HG03432 (cell line): ENCODE data around the gene INPP4B.

ENCODE experiments used
- ATAC-seq: cut with Tn5 transposase; IDR thresholded peaks from one replicate; pipeline ENCODE4 v1.9.1; 2021; ENCODE audit warnings: mild to moderate bottlenecking, moderate library complexity; ENCODE audit not compliant: unreplicated experiment

The INPP4B gene

GRCh38 chr4:142358656-142359055, 487.4 kb downstream of the INPP4B start:
- ATAC-seq = no peak

GRCh38 chr4:142356801-142357200, 489.3 kb downstream of the INPP4B start:
- ATAC-seq = no peak

- no peak for ATAC-seq
Measured at GRCh38 chr4:142356118-142356759, 489.9 kb downstream of the INPP4B start.

GRCh38 chr4:142355421-142355930, 490.6 kb downstream of the INPP4B start:
- ATAC-seq = no peak

GRCh38 chr4:142354794-142355420, 491.2 kb downstream of the INPP4B start:
- no peak for ATAC-seq

GRCh38 chr4:142354041-142354440, 492.1 kb downstream of the INPP4B start:
- ATAC-seq = no peak

GRCh38 chr4:142353149-142353738, 492.9 kb downstream of the INPP4B start:
- ATAC-seq = peak; percentile 52

GRCh38 chr4:142352712-142353111, 493.4 kb downstream of the INPP4B start:
- no peak for ATAC-seq

GRCh38 chr4:142351958-142352357, 494.1 kb downstream of the INPP4B start:
- ATAC-seq = no peak

- no peak for ATAC-seq
Measured at GRCh38 chr4:142350871-142351270, 495.2 kb downstream of the INPP4B start.

- ATAC-seq = no peak
Measured at GRCh38 chr4:142348613-142349021, 497.5 kb downstream of the INPP4B start.

- ATAC-seq = no peak
Measured at GRCh38 chr4:142347241-142347640, 498.9 kb downstream of the INPP4B start.

- no peak for ATAC-seq
Measured at GRCh38 chr4:142345924-142346323, 500.2 kb downstream of the INPP4B start.

GRCh38 chr4:142341268-142341667, 504.8 kb downstream of the INPP4B start:
- ATAC-seq = no peak

GRCh38 chr4:142339053-142339452, 507.0 kb downstream of the INPP4B start:
- no peak for ATAC-seq

GRCh38 chr4:142336251-142336934, 509.7 kb downstream of the INPP4B start:
- no peak for ATAC-seq

- ATAC-seq = no peak
Measured at GRCh38 chr4:142334931-142335330, 511.2 kb downstream of the INPP4B start.

GRCh38 chr4:142331646-142332045, 514.5 kb downstream of the INPP4B start:
- ATAC-seq = no peak

- no peak for ATAC-seq
Measured at GRCh38 chr4:142331132-142331531, 515.0 kb downstream of the INPP4B start.

- ATAC-seq = no peak
Measured at GRCh38 chr4:142330311-142330710, 515.8 kb downstream of the INPP4B start.

GRCh38 chr4:142329313-142329712, 516.8 kb downstream of the INPP4B start:
- ATAC-seq = no peak

GRCh38 chr4:142326181-142326580, 519.9 kb downstream of the INPP4B start:
- no peak for ATAC-seq
